Hepatocyte (in vitro differentiated cells): ENCODE results near the gene CPNE2. TPM values are rescaled to one million over a fixed set of nuclear protein-coding genes. Genes with fewer than 3 reads are reported as not detected.

Experiments
- DNase-seq: peaks from one replicate; pipeline ENCODE4 v3.0.0-alpha.2; 2016; ENCODE audit warnings: low spot score
- H2AFZ ChIP-seq: fragments of 200-600 bp; sonication (generic); 2 replicates; pipeline ENCODE4 v1.6.0; 2016; ENCODE audit warnings: antibody characterized with exemption, mild to moderate bottlenecking
- H3K27ac ChIP-seq: fragments of 200-600 bp; sonication (generic); 2 replicates; pipeline ENCODE4 v1.5.1; 2016; ENCODE audit warnings: mild to moderate bottlenecking
- H3K27me3 ChIP-seq: fragments of 200-600 bp; sonication (generic); 2 replicates; pipeline ENCODE4 v1.6.1; 2016
- H3K36me3 ChIP-seq: fragments of 200-600 bp; sonication (generic); replicated peaks from 2 replicates; pipeline ENCODE4 v1.5.1; 2016; ENCODE audit warnings: low read depth; ENCODE audit not compliant: insufficient read depth
- H3K4me1 ChIP-seq: fragments of 200-600 bp; sonication (generic); 2 replicates; pipeline ENCODE4 v1.5.1; 2016; ENCODE audit warnings: mild to moderate bottlenecking, moderate library complexity; ENCODE audit not compliant: insufficient read depth
- H3K4me2 ChIP-seq: fragments of 200-600 bp; sonication (generic); 2 replicates; pipeline ENCODE4 v1.6.0; 2016
- H3K4me3 ChIP-seq: fragments of 200-600 bp; sonication (generic); 2 replicates; pipeline ENCODE4 v1.5.1; 2016; ENCODE audit warnings: mild to moderate bottlenecking
- H3K79me2 ChIP-seq: fragments of 200-600 bp; sonication (generic); 2 replicates; pipeline ENCODE4 v1.6.0; 2017; ENCODE audit warnings: mild to moderate bottlenecking
- H3K9me2 ChIP-seq: fragments of 200-600 bp; sonication (generic); replicated peaks from 2 replicates; pipeline ENCODE4 v1.6.0; 2017; ENCODE audit warnings: mild to moderate bottlenecking; ENCODE audit not compliant: insufficient read depth
- H3K9me3 ChIP-seq: fragments of 200-600 bp; sonication (generic); 2 replicates; pipeline ENCODE4 v1.5.1; 2016; ENCODE audit warnings: low read depth, mild to moderate bottlenecking
- H4K20me1 ChIP-seq: fragments of 200-600 bp; sonication (generic); 2 replicates; pipeline ENCODE4 v1.6.0; 2016; ENCODE audit warnings: mild to moderate bottlenecking; ENCODE audit not compliant: insufficient read depth, poor library complexity, severe bottlenecking
- CTCF ChIP-seq: fragments of 200-600 bp; sonication (generic); IDR thresholded peaks from 2 replicates; pipeline ENCODE4 v1.5.1; 2016; ENCODE audit warnings: antibody characterized with exemption, mild to moderate bottlenecking; ENCODE audit not compliant: poor library complexity
- EZH2 ChIP-seq: fragments of 200-600 bp; sonication (generic); IDR thresholded peaks from 2 replicates; pipeline ENCODE4 v1.6.1; 2016; ENCODE audit warnings: antibody characterized with exemption, mild to moderate bottlenecking, borderline replicate concordance
- EZH2phosphoT487 ChIP-seq: fragments of 200-600 bp; sonication (generic); IDR thresholded peaks from one replicate; pipeline ENCODE4 v1.6.1; 2018; ENCODE audit warnings: antibody characterized with exemption, mild to moderate bottlenecking, low read depth, moderate library complexity; ENCODE audit not compliant: unreplicated experiment, severe bottlenecking
- WGBS: methylation state at CpG from one replicate; pipeline ENCODE4 v1.1.6; 2016; ENCODE audit warnings: low lambda C conversion rate; ENCODE audit errors: missing lambda C conversion rate; 5-methylcytosine and 5-hydroxymethylcytosine counted together
- polyA plus RNA-seq: library from polyadenylated mRNA; unstranded; fragments of >200 nt; fragmentation: Nextera tagmentation; extraction: Ambion mirVana; gene quantifications from 2 replicates; pipeline ENCODE4 v1.2.1, GENCODE V29; 2016
- total RNA-seq: library from RNA; depleted of rRNA; stranded (reverse); fragments of >200 nt; gene quantifications from 2 replicates; pipeline ENCODE4 v1.2.3, GENCODE V29; 2014

CPNE2 gene
- total and polyA plus RNA-seq, 2 experiments from 2014 or later: 15.6 to 22.3 TPM

GRCh38 chr16:57179215-57179828 lies 86.9 kb downstream of the CPNE2 start:
- Histone ChIP-seq H3K4me1 (peaks cover 9% of the 10 kb centered on the region), H3K9me2 (no peaks in the 10 kb centered on the region), H3K27ac (peak overlapping the region; percentile 9), H3K4me3 (no peak overlapping the region), H3K9me3 (no peaks in the 10 kb centered on the region), H3K27me3 (no peaks in the 10 kb centered on the region), H2AFZ (no peak overlapping the region), H3K4me2 (peak overlapping the region; percentile 3), H3K36me3 (no peaks in the 10 kb centered on the region), H3K79me2 (peaks cover 78% of the 10 kb centered on the region), H4K20me1 (no peaks in the 10 kb centered on the region)
- TF ChIP-seq EZH2phosphoT487 (no peak), CTCF (no peak), EZH2 (no peak)
- DNase-seq: no peak
- 54% methylated on average over 3 of the region's 3 CpGs for WGBS

GRCh38 chr16:57184113-57184512 lies 91.7 kb downstream of the CPNE2 start:
- Histone ChIP-seq H3K9me3 (no peaks in the 10 kb centered on the region), H3K36me3 (no peaks in the 10 kb centered on the region), H3K27me3 (no peaks in the 10 kb centered on the region), H3K9me2 (no peaks in the 10 kb centered on the region), H3K4me1 (peaks cover 20% of the 10 kb centered on the region), H4K20me1 (peaks cover 11% of the 10 kb centered on the region), H3K79me2 (peaks cover 85% of the 10 kb centered on the region), H3K27ac (no peak overlapping the region), H3K4me3 (no peak overlapping the region), H2AFZ (no peak overlapping the region), H3K4me2 (peak overlapping the region; percentile 91)
- 97% methylated on average over 4 of the region's 4 CpGs for WGBS
- TF ChIP-seq EZH2phosphoT487 (no peak), CTCF (no peak), EZH2 (no peak)
- DNase-seq: no peak

GRCh38 chr16:57184887-57185445 lies 92.6 kb downstream of the CPNE2 start:
- peaks cover 88% of the 10 kb centered on the region for H3K79me2 ChIP-seq
- 29% methylated on average over 15 of the region's 15 CpGs for WGBS
- H3K4me1 ChIP-seq: peaks cover 19% of the 10 kb centered on the region
- H3K9me3 ChIP-seq: no peaks in the 10 kb centered on the region
- H3K27me3 ChIP-seq: no peaks in the 10 kb centered on the region
- TF ChIP-seq EZH2phosphoT487: no peak
- peaks cover 18% of the 10 kb centered on the region for H4K20me1 ChIP-seq
- no peaks in the 10 kb centered on the region for H3K9me2 ChIP-seq
- H3K27ac ChIP-seq: peak overlapping the region; percentile 92
- no peak for DNase-seq
- peak overlapping the region; percentile 91 for H3K4me2 ChIP-seq
- H2AFZ ChIP-seq: peak overlapping the region; percentile 64
- H3K36me3 ChIP-seq: no peaks in the 10 kb centered on the region
- peak overlapping the region; percentile 42 for H3K4me3 ChIP-seq

GRCh38 chr16:57185446-57185944 lies 93.1 kb downstream of the CPNE2 start:
- under 1% methylated on average over 37 of the region's 37 CpGs for WGBS
- Histone ChIP-seq H3K27me3 (no peaks in the 10 kb centered on the region), H2AFZ (peak overlapping the region; percentile 64), H3K4me1 (peaks cover 21% of the 10 kb centered on the region), H4K20me1 (peaks cover 23% of the 10 kb centered on the region), H3K4me3 (peak overlapping the region; percentile 42), H3K9me3 (no peaks in the 10 kb centered on the region), H3K27ac (peak overlapping the region; percentile 92), H3K4me2 (peak overlapping the region; percentile 91), H3K36me3 (no peaks in the 10 kb centered on the region), H3K9me2 (no peaks in the 10 kb centered on the region), H3K79me2 (peaks cover 88% of the 10 kb centered on the region)
- TF ChIP-seq CTCF: no peak
- TF ChIP-seq EZH2phosphoT487: no peak
- TF ChIP-seq EZH2: no peak
- peak; percentile 67 for DNase-seq
